COR-L47 (cell line): Measurements from ENCODE around the gene C11orf42.

Source experiments
- DNase-seq: peaks from one replicate; lab custom pipeline; 2025; lab: John Stamatoyannopoulos, UW

The C11orf42 gene, protein sequence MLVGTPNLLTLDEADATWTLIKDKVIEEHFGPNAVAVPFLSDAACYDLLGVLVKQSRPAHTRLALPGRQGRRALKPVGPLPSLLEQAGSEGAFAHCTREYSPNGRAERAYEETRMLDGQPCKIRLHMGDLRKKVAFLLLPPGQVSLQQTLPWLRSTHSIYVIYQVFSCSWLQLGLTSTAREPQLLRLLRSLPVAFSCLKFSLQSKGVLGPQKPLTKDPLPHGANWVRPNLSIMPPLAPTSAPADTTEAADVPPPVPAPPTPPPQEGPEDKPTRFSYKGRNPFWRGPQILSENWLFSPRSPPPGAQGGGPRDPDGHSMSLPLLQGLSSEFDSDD

GRCh38 chr11:6205366-6205765 is at the start of gene C11orf42:
C11orf42 (plus strand) TSS chr11:6205557; CDS start chr11:6205616, 59 bp downstream.
- DNase-seq, result no peak

DNA sequence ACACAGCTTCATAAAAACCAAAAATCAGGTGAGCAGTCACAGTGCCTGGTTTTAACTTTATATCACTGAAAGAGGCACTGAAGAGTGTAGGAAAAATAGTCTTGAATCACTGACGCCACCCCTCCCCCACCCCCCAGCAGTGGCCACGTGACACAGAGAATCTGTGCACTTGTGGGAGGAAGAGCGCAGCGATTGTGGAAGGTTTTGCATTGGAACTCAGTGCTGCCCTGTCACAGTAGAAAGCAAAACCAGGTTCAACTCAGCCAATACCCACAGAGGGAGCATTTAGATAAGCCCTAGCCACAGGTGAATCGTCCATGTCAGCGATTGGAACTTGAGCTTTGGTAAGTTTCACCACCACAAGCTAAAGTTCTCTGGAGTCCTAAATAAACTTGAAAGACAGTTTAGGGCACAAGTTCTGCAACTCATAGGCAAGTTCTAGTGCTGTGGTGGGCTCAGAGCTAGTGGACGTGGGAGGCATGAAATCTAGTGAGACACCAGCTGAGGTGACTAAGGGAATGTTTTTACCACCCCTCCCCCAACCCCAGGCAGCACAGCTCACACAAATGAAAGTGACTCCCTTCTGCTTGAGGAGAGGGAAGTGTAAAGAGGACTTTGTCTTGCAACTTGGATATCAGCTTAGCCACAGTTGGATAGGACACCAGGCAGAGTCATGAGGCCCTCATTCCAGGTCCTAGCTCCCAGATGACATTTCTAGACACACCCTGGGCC is 48.6 kb upstream of the C11orf42 start:
- no peak for DNase-seq

DNA sequence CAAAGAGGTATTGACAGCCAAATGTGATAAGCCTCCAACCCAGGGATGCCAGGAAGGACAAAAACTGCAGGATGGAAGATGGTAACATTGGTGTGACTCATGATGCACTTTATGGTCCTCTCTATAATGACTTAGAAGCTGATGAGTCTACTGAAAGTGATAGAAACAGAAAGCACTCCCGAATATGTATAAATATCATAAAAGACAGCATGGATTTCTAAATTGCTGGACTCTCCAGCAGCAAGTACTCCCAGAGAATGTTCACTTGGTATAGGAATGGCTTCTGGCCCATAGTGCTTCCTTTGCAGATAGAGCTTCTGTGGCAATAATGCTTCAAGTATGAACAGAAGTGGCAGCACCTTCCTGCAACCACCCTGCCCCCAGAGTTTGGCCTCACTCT is 35.1 kb upstream of the C11orf42 start, which contains the start of gene OR52B2:
Gene OR52B2, minus strand, starts transcription at position 101 of the 400 bp plus-strand sequence. Its CDS starts 0 bp downstream, at position 101.
- DNase-seq, result no peak

GRCh38 chr11:6175440-6175839 is 29.9 kb upstream of the C11orf42 start:
- no peak for DNase-seq

GRCh38 chr11:6191742-6192141 is 13.6 kb upstream of the C11orf42 start:
- no peak for DNase-seq

- DNase-seq, result no peak
Observed at GRCh38 chr11:6194065-6194581, 11.2 kb upstream of the C11orf42 start.

- no peak for DNase-seq
Observed at GRCh38 chr11:6196396-6196795, 9.0 kb upstream of the C11orf42 start.

DNA sequence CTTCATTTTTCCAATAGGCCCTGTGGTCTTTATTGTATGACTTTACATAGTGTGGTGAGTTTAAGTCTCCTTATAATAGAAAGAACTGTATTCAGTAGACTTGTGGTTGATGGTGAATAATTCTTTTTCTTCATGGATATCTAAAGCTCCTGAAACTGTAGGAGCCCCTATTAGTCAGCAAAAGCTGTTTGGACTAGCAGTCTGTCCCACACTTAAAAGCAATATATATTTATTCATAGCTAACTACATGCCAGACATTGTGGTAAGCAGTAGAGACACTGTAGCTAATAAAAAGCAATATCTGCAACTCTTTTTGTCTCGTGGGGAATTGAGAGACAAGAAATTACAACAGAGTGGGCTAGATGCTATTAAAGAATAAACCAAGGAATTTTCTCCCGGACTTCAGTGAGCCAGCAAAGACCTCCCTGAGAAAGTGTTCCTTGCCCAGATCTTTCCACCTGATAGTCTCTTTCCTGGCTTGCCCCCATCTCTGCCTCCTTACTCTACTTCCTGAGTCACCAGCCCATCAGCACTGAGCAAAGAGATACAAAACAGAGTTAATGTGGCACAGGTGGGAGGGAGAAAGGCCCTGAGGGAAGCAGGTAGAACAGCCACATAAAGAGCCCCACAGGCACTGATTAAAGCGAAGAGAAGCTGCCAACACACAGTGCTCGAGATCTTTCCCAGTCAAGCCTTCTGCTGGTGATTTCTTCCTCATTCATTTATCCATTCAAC is 7.7 kb upstream of the C11orf42 start:
- no peak for DNase-seq

GRCh38 chr11:6199174-6199810 is 6.1 kb upstream of the C11orf42 start, which contains the start of gene OR52W1:
OR52W1 (plus strand) TSS chr11:6199224; CDS start chr11:6199224, 0 bp downstream.
- no peak for DNase-seq

- no peak for DNase-seq
Observed at GRCh38 chr11:6200975-6201374, 4.4 kb upstream of the C11orf42 start.

- no peak for DNase-seq
Observed at GRCh38 chr11:6201481-6201880, 3.9 kb upstream of the C11orf42 start.

GRCh38 chr11:6202041-6202440 is 3.3 kb upstream of the C11orf42 start:
- DNase-seq, result no peak

GRCh38 chr11:6203327-6203726 is 2.0 kb upstream of the C11orf42 start:
- DNase-seq, result no peak

DNA sequence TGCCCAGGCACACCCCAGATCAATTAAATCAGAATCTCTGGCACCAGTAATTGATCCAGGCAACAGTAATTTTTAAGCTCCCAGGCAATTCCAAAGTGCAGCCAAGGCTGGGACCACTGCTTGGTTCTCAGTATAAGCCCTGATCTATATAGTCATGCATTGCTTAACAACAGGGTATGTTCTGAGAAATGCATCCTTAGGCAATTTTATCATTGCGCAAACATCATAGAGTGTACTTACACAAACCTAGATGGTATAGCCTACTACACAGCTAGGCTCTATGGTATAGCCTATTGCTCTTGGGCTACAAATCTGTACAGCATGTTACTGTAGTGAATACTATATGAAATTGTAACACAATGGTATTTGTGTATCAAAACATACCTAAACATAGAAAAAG is 651 bp upstream of the C11orf42 start:
- DNase-seq, result no peak

GRCh38 chr11:6206456-6207180 is 1.3 kb downstream of the C11orf42 start:
- no peak for DNase-seq

GRCh38 chr11:6209801-6210200 is 4.4 kb downstream of the C11orf42 start:
- no peak for DNase-seq

DNA sequence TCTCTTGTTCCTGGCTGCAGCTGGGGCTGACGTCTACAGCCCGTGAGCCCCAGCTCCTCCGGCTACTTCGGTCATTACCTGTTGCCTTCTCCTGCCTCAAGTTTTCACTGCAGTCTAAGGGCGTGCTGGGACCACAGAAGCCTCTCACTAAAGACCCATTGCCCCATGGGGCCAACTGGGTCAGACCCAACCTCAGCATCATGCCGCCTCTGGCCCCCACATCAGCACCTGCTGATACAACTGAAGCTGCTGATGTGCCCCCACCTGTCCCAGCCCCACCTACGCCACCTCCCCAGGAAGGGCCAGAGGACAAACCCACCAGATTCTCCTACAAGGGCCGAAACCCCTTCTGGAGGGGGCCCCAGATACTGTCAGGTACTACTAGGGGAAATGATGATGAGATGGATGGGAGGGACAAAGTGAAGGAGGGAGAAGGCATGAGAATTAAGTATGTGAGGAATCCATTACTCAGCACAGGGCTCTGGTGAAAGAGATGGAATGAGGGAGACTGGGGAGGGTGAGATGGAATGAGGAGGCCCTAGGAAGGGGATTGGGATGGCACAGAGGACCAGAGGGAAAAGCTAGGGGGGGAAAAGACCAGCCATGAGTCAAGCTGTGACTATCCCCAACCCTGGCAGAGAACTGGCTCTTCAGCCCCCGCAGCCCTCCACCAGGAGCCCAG is 5.1 kb downstream of the C11orf42 start:
- no peak for DNase-seq

DNA sequence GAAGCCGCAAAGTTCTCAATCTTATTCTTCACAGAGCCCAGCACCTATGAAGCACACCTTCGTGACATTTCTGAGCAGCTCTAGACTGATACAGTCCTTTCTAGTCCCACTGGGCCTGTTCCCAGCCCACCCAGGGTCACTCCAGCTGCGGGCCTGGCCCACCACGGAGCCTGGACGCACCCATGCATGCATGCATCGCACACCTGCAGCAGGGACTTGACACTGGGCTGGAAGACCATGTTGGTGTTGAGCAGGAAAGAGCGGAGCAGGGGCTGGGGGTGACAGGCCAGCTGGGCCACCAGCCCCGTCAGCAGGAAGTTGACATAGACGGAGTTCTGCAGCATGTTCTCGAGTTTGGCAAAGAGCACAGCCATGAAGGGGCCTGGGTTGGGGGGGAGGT is 9.2 kb downstream of the C11orf42 start:
- DNase-seq, result no peak

DNA sequence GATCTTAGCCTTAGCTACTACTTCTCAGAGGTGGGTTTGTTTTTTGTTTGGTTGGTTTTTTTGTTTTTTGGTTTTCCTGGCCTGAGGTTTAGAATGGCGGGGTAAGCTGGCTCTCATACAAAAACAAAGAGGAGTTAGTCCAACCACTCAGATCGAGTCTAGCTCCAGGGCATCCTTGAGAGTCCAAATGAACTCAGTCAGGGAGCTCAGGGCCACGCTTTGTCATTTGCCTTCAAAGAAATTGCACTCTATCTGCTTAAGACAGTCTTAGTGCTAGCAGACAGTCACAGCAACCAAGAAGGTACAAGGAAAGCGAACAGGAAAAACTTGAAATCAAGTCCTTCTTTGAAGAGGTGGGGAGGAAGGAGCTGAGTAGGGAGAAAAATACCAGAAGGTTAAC is 11.1 kb downstream of the C11orf42 start:
- DNase-seq, result no peak

GRCh38 chr11:6217722-6218121 is 12.4 kb downstream of the C11orf42 start:
- DNase-seq, result no peak

DNA sequence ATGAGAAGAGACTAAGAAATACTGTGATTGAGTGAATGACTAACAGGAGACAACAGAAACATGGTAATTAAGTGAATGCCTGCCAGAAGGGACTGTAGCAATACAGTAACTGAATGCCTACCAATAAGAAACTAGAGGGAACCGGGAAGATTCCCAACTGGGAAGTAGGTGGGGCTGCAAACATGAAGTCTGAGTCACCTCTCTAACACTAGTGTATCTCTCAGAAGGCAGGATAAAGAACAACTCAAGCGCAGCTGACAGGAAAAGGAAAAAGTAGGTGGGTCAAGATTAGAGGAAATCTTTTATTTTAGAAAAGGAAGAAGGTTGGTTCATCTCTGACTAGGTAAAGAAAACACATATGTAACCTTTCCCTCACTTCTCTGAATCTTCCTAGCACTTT is 14.0 kb downstream of the C11orf42 start:
- DNase-seq, result no peak
